ENCODE measurements around the gene MAML2.

MAML2 gene

DNA sequence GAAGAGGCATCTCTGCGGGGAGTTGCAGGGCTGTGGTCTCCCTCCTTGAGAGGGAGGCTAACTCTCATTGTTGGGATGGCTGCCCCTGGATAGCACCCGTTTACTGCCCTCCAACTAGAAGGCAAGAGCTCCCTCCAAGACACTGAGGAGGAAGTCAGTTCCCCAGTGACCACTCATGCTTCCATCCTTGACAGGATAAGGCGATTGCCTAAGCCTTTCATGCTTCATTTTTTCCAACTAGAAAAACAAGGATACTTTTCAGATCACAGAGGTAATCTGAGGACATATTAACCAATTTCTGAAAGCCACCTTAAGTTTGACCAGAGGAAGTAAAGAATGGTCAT is 186.6 kb downstream of the MAML2 start:
- DNase-seq (ENCODE audit: low read depth in 3 of 3) = no peak

DNA sequence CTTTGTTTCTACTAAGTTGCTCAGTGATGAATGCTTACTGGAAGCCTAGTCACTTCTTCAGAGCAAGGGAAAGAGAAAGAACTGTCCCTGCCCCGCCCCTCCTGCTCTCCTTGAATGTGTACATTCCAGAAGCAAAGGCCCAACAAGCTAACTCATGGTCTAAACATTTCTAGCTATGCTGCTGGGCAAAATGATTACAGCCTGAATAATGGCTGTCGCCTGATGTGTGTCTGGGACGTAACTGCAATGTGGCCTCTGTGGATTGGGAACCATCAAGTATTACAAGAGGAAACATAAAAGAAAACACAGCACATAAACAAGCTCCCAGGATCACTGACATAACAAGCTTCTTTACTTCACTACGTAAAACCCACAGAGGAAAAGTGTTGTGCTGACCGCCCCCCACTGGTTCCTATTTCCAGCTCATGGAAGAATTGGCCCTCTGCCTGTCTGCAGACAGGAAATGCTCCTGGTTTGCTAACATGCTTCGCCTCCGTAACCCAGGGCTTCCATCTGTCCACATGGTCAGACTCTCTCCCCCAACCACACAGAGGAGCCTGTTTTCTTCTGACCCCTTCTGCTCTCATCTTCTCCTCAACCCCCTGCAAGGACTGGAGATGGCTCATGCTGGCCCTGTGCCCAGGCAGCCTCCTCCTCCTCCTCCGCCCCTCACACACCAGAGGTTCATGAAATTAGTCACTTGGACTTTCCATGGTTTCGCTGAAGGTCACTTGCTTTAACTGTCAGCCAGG is 187.2 kb downstream of the MAML2 start:
- DNase-seq (ENCODE audit: low read depth in 3 of 3) = peak in 2 of 3 experiments; percentile 28 to 41

- DNase-seq (ENCODE audit: low read depth in 3 of 3) = no peak
Observed at GRCh38 chr11:96154802-96155520, 188.0 kb downstream of the MAML2 start.

DNA sequence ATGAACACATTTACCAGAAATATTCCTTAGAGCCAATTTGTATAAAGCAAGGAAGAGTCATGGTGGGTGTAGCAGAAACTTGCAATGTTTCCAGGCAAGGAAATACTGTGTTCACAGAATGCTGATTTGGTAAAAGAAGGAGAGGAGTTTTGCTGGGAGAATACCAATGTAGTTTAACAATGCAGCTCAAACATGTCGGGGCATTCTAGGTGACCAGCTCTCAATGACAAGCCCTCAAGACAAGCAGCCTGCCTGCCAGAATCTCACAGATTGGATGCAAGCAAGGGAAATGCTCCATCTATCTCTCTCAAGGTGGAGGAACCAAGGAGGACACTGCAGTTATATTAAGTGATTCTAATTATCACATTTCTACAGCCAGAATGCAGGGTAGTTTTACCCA is 190.4 kb downstream of the MAML2 start:
- no peak for DNase-seq (ENCODE audit: low read depth in 3 of 3)

- no peak for DNase-seq (ENCODE audit: low read depth in 3 of 3)
Observed at GRCh38 chr11:96151501-96151900, 191.5 kb downstream of the MAML2 start.

GRCh38 chr11:96150609-96151008 is 192.4 kb downstream of the MAML2 start:
- DNase-seq (ENCODE audit: low read depth in 3 of 3) = no peak

- no peak for DNase-seq (ENCODE audit: low read depth in 3 of 3)
Observed at GRCh38 chr11:96149743-96150555, 193.0 kb downstream of the MAML2 start.

GRCh38 chr11:96147906-96148486 is 195.0 kb downstream of the MAML2 start:
- no peak for DNase-seq (ENCODE audit: low read depth in 3 of 3)

DNA sequence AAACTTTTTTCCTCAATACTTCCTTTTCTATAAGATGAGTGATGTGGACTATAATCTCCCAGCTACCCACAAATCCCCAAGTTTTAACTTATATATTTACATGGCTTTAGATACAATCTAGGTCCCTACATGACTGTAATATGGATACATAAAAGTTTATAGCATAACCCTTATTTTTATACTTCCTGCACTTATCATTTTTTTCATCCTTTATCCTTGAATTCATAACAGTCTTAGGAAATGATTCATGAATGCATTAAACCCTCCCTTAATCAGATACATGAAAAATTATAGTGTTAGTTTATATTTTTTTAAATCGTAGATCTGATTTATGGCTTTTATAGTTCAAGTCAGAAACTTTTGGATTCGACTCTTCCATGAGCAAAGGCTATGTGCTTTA is 195.8 kb downstream of the MAML2 start:
- DNase-seq (ENCODE audit: low read depth in 3 of 3) = no peak

GRCh38 chr11:96146765-96147164 is 196.2 kb downstream of the MAML2 start:
- no peak for DNase-seq (ENCODE audit: low read depth in 3 of 3)

GRCh38 chr11:96145163-96145585 is 197.8 kb downstream of the MAML2 start:
- DNase-seq (ENCODE audit: low read depth in 3 of 3) = no peak

- DNase-seq (ENCODE audit: low read depth in 3 of 3) = no peak
Observed at GRCh38 chr11:96144553-96144952, 198.4 kb downstream of the MAML2 start.

DNA sequence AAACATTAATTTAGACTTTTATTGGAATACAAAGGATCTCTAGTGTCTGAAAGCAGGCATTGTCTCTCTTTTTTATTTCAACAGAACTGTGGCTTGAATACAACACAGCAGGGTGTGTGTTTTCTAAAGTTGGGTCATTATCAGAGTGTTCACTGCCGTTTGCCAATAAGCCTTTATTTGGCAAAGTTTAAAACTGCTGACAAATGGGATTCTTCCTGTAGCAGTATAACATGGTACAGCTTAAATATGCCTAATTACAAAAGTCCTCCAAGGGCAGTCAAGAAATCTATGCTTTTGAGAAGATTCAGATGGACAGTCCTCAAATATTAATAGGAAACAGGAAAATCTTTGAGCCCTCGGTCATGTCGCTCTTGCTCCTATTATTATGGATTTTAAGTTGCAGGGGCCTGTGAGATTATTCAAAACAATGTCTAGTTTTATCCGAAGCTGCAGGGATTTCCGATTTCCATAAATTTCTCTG is 199.9 kb downstream of the MAML2 start:
- DNase-seq (ENCODE audit: low read depth in 3 of 3) = no peak

DNA sequence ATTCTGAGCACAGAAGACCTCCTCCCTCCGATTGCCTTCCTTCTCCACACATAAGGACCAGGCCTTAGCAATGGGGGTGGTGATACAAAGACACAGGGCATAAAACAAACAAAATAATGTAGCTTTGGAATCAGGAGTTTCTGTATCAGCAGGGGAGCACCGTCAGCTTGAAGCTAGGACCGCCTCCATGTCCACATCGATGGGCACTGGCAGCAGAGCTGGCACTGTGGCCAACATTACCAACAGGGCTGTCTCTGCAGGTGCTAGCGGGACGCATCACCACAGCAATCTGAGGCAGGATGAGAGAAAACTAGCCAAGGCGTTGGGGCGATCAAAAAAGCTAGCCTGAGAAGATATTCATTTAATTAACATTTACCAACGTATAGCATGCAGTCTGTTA is 201.4 kb downstream of the MAML2 start:
- no peak for DNase-seq (ENCODE audit: low read depth in 3 of 3)

DNA sequence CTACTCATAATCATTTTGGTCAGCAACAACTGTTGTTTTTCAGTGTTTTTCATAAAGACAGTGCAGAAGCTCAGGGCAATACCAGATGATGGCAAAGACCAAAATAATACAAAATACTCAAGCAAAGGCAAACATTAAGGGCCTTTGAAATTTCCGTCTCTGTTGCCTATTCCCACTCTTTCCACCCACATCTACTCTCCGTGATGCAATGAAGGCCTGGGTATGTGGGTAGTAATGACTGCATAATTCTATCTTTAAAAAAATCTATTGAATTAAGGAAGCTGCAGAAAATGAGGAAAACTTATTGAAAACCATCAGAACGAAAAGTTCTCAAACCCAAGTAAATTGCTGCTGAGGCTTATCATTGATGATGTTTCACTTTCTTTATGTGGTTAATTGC is 203.3 kb downstream of the MAML2 start:
- no peak for DNase-seq (ENCODE audit: low read depth in 3 of 3)

DNA sequence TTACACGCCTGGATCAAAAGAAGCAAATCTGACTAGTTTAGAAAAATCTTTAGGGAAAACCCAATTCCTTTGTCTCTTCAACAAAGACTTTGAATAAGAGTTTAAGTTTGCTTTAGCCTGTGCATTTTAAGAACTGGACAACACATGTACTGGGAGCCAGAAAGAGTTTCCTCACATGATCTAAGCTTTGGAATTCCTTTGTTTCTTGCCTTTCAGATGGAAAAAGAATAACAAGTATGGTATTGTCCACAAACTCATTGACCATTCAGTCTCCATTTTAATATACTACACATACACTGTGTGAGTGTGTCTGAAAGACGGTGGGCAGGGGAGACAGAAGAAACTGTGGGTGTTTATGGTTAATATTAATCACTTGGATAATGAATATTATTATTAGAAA is 205.6 kb downstream of the MAML2 start:
- no peak for DNase-seq (ENCODE audit: low read depth in 3 of 3)

DNA sequence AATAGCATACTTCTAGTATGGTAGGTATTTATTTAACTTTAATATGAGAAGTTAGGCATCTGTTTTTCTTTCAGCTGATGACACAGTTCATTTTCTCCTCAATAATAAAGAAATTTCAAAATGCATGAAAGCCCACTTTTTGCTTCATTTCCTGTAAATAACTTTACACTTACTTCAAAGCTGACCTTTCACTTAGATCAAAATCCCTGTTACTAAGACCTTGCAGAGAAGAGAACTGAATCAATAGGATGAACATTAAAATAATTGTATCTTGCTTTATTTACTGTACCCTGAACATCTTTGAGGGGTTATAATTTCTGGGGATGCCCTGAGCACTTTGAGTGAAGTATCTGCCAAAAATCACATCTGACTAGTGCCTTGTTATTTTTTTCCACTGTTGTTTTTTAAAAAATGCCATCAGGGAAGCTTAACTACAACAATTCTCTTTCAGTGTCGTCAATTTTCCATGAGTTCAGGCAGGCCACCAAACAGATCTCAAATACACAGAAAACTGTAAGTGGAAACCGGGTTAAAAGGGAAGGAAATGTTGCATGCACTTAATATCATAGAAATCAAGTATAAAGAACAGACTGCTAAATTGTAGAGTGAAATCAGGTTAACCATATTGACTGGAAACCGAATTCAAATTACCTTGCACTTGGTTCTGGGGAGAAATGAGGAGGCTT is 206.2 kb downstream of the MAML2 start:
- no peak for DNase-seq (ENCODE audit: low read depth in 3 of 3)

DNA sequence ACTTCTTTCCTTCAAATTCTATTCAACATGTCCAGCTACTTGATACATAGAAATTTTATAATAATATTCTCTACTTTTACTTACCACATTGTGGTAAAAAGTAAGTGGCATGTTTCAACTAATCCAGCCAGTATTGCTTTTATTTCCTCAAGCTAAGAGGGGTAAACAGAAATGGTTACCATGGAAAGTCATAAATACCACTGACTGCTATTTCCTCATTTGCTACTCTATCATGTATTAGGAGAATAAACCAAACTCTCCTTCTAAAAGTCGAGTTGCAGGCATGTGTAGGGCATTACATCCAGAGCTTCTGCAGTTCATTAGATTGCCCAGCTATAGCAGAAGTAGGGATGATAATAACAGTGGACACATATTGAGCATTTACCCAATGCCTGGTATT is 208.4 kb downstream of the MAML2 start:
- no peak for DNase-seq (ENCODE audit: low read depth in 3 of 3)

- DNase-seq (ENCODE audit: low read depth in 3 of 3) = no peak
Observed at GRCh38 chr11:96132437-96132836, 210.6 kb downstream of the MAML2 start.

DNA sequence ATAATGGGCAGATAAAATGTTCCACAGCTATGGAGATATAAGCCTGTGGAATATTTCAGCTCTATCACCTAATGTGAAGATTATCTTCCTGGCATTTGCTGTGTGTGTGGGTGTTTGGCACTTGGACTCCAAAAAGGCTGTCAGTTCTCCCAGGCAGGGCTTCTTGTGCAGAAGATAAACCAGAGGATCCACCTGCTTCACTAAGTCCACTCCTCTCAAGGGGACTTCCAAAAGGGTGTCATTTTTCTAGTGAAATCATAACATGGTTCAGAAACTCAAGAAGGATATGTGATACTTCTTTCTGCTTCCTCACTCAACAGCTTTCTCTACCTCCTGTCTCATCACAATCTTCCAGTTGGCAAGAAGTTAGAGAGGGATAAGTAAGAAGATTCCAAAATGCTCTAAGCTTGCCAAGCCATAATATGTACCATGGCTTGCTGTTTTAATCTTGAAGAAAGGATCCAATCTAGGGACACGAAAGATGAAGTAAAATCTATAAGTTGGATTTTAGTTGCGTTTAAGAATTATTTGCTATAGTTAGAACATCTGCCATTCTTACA is 212.9 kb downstream of the MAML2 start:
- DNase-seq (ENCODE audit: low read depth in 3 of 3) = no peak

- no peak for DNase-seq (ENCODE audit: low read depth in 3 of 3)
Observed at GRCh38 chr11:96127596-96127959, 215.4 kb downstream of the MAML2 start.
